ENCODE results near the gene TSSC4.

- TF ChIP-seq, protein P1, sequence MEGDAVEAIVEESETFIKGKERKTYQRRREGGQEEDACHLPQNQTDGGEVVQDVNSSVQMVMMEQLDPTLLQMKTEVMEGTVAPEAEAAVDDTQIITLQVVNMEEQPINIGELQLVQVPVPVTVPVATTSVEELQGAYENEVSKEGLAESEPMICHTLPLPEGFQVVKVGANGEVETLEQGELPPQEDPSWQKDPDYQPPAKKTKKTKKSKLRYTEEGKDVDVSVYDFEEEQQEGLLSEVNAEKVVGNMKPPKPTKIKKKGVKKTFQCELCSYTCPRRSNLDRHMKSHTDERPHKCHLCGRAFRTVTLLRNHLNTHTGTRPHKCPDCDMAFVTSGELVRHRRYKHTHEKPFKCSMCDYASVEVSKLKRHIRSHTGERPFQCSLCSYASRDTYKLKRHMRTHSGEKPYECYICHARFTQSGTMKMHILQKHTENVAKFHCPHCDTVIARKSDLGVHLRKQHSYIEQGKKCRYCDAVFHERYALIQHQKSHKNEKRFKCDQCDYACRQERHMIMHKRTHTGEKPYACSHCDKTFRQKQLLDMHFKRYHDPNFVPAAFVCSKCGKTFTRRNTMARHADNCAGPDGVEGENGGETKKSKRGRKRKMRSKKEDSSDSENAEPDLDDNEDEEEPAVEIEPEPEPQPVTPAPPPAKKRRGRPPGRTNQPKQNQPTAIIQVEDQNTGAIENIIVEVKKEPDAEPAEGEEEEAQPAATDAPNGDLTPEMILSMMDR (IDR thresholded peaks at IDR 0.05) = no peak
- TF ChIP-seq POLR2A (IDR thresholded peaks at IDR 0.05) (no peak), POLR2AphosphoS5 (IDR thresholded peaks at IDR 0.05) (no peak)
Measured at GRCh38 chr11:2400762-2401435, 349 bp downstream of the TSSC4 start.
